B cell (primary cell): ENCODE measurements around the gene HLA-DQB2. TPM values are rescaled to one million over a fixed set of nuclear protein-coding genes. Genes with fewer than 3 reads are reported as not detected.

ENCODE experiments used
- ATAC-seq: fragments of 200-7000 bp; cut with Tn5 transposase; one replicate; pipeline ENCODE4 v1.10.0; 2021; ENCODE audit warnings: low read depth, mild to moderate bottlenecking, moderate number of reproducible peaks, moderate library complexity
- CTCF ChIA-PET: fragments of 350-600 bp; sonication (Branson Sonifier 250); formaldehyde crosslinking; loops from one replicate; lab custom pipeline; 2021; ENCODE audit warnings: antibody characterized with exemption, inconsistent platforms; lab: Charles Lee
- POLR2A ChIA-PET: fragments of 350-600 bp; sonication (Branson Sonifier 250); formaldehyde crosslinking; loops from one replicate; lab custom pipeline; 2021; ENCODE audit warnings: antibody characterized with exemption; lab: Charles Lee
- DNase-seq: peaks from one replicate; pipeline ENCODE4 v3.0.0; 2013
- H2AFZ ChIP-seq: 2 replicates; pipeline ENCODE4 v1.6.1; 2012; ENCODE audit warnings: mild to moderate bottlenecking, low read depth, low read length; ENCODE audit not compliant: insufficient read depth, poor library complexity, severe bottlenecking
- H3K27ac ChIP-seq, 2 donors: 1 replicate in 1 of 2; 2 replicates in 1 of 2; pipeline ENCODE4 v1.5.1; 2012 to 2013; ENCODE audit warnings: low read length in 2 of 2, mild to moderate bottlenecking in 2 of 2, moderate library complexity in 1 of 2
- H3K27me3 ChIP-seq, 4 experiments: fragments of 200-600 bp in 1 of 4; sonication (generic) in 1 of 4; replicated peaks in 1 of 4; 1 replicate in 2 of 4; 2 replicates in 2 of 4; pipeline versions ENCODE4 v1.6.1 to v1.7.0; 2013 to 2016; ENCODE audit warnings: low read length in 3 of 4, mild to moderate bottlenecking in 2 of 4, mixed read lengths in 1 of 4, moderate library complexity in 1 of 4; ENCODE audit not compliant: insufficient read depth in 4 of 4, control insufficient read depth in 3 of 4; ENCODE audit errors: control extremely low read depth in 1 of 4
- H3K36me3 ChIP-seq, 2 experiments: replicated peaks in 1 of 2; 1 replicate in 1 of 2; 2 replicates in 1 of 2; pipeline versions ENCODE4 v1.6.1 to v1.7.1; 2013; ENCODE audit warnings: low read length in 1 of 2; ENCODE audit not compliant: insufficient read depth in 2 of 2, control insufficient read depth in 1 of 2; ENCODE audit errors: control extremely low read depth in 1 of 2, extremely low read depth in 1 of 2
- H3K4me1 ChIP-seq, 2 donors: fragments of 200-600 bp in 1 of 2; sonication (generic) in 1 of 2; 1 replicate in 1 of 2; 2 replicates in 1 of 2; pipeline versions ENCODE4 v1.5.1 to v1.6.1; 2013 to 2017; ENCODE audit warnings: low read length in 2 of 2; ENCODE audit not compliant: control insufficient read depth in 2 of 2, insufficient read depth in 2 of 2
- H3K4me2 ChIP-seq: replicated peaks from 2 replicates; pipeline ENCODE3; 2012; ENCODE audit warnings: mild to moderate bottlenecking, low read depth, low read length; ENCODE audit not compliant: poor library complexity, severe bottlenecking
- H3K4me3 ChIP-seq, 5 experiments: fragments of 200-600 bp in 1 of 5; sonication (generic) in 1 of 5; 1 replicate in 3 of 5; 2 replicates in 2 of 5; pipeline versions ENCODE4 v1.5.1 to v1.7.0; 2011 to 2016; ENCODE audit warnings: low read length in 4 of 5, mild to moderate bottlenecking in 4 of 5, low read depth in 2 of 5, control low read depth in 1 of 5, moderate library complexity in 1 of 5; ENCODE audit not compliant: insufficient read depth in 1 of 5; ENCODE audit errors: control extremely low read depth in 1 of 5, extremely low read depth in 1 of 5
- H3K79me2 ChIP-seq: fragments of 200-600 bp; sonication (generic); one replicate; pipeline ENCODE4 v1.6.0; 2016; ENCODE audit warnings: low read length; ENCODE audit not compliant: control insufficient read depth, insufficient read depth
- H3K9ac ChIP-seq: fragments of 200-600 bp; sonication (generic); 2 replicates; pipeline ENCODE4 v1.6.1; 2017; ENCODE audit warnings: mild to moderate bottlenecking, low read length, moderate library complexity
- H3K9me3 ChIP-seq, 3 donors: one replicate each; pipeline versions ENCODE4 v1.6.1 to v1.7.1; 2013; ENCODE audit warnings: low read length in 2 of 3; ENCODE audit not compliant: control insufficient read depth in 2 of 3, insufficient read depth in 1 of 3; ENCODE audit errors: control extremely low read depth in 1 of 3
- H4K20me1 ChIP-seq: 2 replicates; pipeline ENCODE4 v1.6.0; 2012; ENCODE audit warnings: mild to moderate bottlenecking, low read length; ENCODE audit not compliant: insufficient read depth, control insufficient read depth, poor library complexity, severe bottlenecking
- H3K27ac Mint-ChIP-seq: one replicate; pipeline ENCODE4 v1.8.0; 2021; ENCODE audit warnings: mixed read lengths
- H3K27me3 Mint-ChIP-seq: one replicate; pipeline ENCODE4 v1.8.0; 2021; ENCODE audit warnings: mixed read lengths
- H3K4me1 Mint-ChIP-seq: one replicate; pipeline ENCODE4 v1.8.0; 2021; ENCODE audit warnings: mixed read lengths
- H3K4me3 Mint-ChIP-seq: one replicate; pipeline ENCODE4 v1.8.0; 2021; ENCODE audit warnings: mixed read lengths
- H3K9me3 Mint-ChIP-seq: one replicate; pipeline ENCODE4 v1.8.0; 2022; ENCODE audit warnings: mixed read lengths; ENCODE audit not compliant: insufficient read depth
- EZH2 ChIP-seq: IDR thresholded peaks from 2 replicates; pipeline ENCODE4 v1.6.1; 2012; ENCODE audit warnings: borderline replicate concordance, low read depth, mild to moderate bottlenecking, moderate library complexity, low read length; ENCODE audit not compliant: insufficient read depth, poor library complexity, severe bottlenecking
- WGBS: methylation state at CpG from one replicate; pipeline ENCODE4 v1.1.5; 2013; ENCODE audit warnings: missing lambda C conversion rate; ENCODE audit not compliant: insufficient coverage; 5-methylcytosine and 5-hydroxymethylcytosine counted together
- intact Hi-C: fragments of 100-400 bp; cut with micrococcal nuclease; formaldehyde crosslinking; loops from one replicate; pipeline ENCODE4 v1.10.0; 2022
- polyA plus RNA-seq: library from polyadenylated mRNA; depleted of rRNA; stranded (reverse); fragments of >200 nt; gene quantifications from 2 replicates; pipeline ENCODE4 v1.2.3, GENCODE V29; 2012
- total RNA-seq, 2 donors: library from RNA; stranded (reverse); fragments of 120-200 nt in 1 of 2; gene quantifications; 1 replicate in 1 of 2; 2 replicates in 1 of 2; pipeline versions ENCODE4 v1.2.3 to v1.2.4, GENCODE V29; 2013 to 2022
- TF ChIP-seq, protein P1 (sequence below): fragments of 200-600 bp; IDR thresholded peaks from one replicate; pipeline ENCODE4 v1.8.0; 2022; ENCODE audit warnings: antibody characterized with exemption, mild to moderate bottlenecking

HLA-DQB2 gene
- total and polyA plus RNA-seq, 2 donors (not counting 1 experiment from before 2014, with no cell fraction given) = 41.1 to 109 TPM

DNA sequence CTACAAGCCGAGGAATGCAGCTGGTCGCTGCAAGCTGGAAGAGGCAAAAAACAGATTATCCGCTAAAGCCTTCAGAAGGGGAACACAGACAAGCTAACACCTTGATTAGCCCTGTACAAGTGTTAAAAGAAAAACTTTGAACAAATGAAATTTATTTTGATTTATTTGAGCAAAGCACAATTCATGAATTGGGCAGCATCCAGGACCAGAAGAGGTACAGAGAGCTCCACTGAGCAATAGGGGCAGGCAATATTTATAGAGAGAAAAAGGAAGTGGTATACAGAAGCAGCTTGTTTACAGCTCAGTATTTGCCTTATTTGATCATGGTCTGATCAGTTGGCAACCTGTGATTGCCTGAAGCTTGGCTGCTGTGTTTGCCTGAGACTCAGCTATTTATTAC lies 35.8 kb upstream of the HLA-DQB2 start:
- intact Hi-C loops = loop anchor here (5.0 to 10.0 kb wide), 3 partner anchors 38 to 754 kb away; partner anchors contain the start of genes ATF6B and TAP2
- Histone ChIP-seq H3K4me2 (no peak overlapping the region), H3K4me3 (no peak overlapping the region), H3K9me3 (peaks cover 6 to 23% (median 12%) of the 10 kb centered on the region in 3 donors), H3K27ac (peak overlapping the region in 1 of 2 donors; percentile 7), H3K36me3 (no peaks in the 10 kb centered on the region), H3K9ac (no peak overlapping the region), H2AFZ (no peak overlapping the region), H3K27me3 (no peaks in the 10 kb centered on the region), H3K4me1 (peaks cover 21 to 27% of the 10 kb centered on the region in 2 donors), H3K79me2 (no peaks in the 10 kb centered on the region), H4K20me1 (no peaks in the 10 kb centered on the region)
- H3K27ac Mint-ChIP-seq = no peak overlapping the region
- DNase-seq = no peak
- ATAC-seq = no peak
- TF ChIP-seq, protein P1, sequence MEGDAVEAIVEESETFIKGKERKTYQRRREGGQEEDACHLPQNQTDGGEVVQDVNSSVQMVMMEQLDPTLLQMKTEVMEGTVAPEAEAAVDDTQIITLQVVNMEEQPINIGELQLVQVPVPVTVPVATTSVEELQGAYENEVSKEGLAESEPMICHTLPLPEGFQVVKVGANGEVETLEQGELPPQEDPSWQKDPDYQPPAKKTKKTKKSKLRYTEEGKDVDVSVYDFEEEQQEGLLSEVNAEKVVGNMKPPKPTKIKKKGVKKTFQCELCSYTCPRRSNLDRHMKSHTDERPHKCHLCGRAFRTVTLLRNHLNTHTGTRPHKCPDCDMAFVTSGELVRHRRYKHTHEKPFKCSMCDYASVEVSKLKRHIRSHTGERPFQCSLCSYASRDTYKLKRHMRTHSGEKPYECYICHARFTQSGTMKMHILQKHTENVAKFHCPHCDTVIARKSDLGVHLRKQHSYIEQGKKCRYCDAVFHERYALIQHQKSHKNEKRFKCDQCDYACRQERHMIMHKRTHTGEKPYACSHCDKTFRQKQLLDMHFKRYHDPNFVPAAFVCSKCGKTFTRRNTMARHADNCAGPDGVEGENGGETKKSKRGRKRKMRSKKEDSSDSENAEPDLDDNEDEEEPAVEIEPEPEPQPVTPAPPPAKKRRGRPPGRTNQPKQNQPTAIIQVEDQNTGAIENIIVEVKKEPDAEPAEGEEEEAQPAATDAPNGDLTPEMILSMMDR = no peak
- TF ChIP-seq EZH2 = no peak
- POLR2A ChIA-PET = no interaction called here
- CTCF ChIA-PET = interaction anchor here (0.5 to 5.9 kb wide), 14 partner anchors 8 to 385 kb away, joined by 3 to 37 read pairs (median 3); partner anchors contain the start of genes PSMB8, PSMB9, TAP1 and TAP2
- H3K4me1 Mint-ChIP-seq = peaks cover 41% of the 10 kb centered on the region
- H3K27me3 Mint-ChIP-seq = no peaks in the 10 kb centered on the region
- whole genome bisulfite sequencing = 100% methylated on average over 2 of the region's 3 CpGs
- H3K9me3 Mint-ChIP-seq = peaks cover 23% of the 10 kb centered on the region
- H3K4me3 Mint-ChIP-seq = no peak overlapping the region
